SK-N-SH (cell line): ENCODE results near the gene RAPH1.

Experiments
- CHD2 ChIP-seq: fragments of 150-350 bp; IDR thresholded peaks from 2 replicates; pipeline ENCODE4 v1.6.1; 2018; ENCODE audit warnings: low read length; ENCODE audit not compliant: partially characterized antibody
- EZH2phosphoT487 ChIP-seq: fragments of 200-600 bp; sonication (generic); IDR thresholded peaks from 2 replicates; pipeline ENCODE4 v1.6.1; 2017; ENCODE audit warnings: low read depth, mixed run types, mild to moderate bottlenecking, antibody characterized with exemption, moderate library complexity, borderline replicate concordance
- GABPA ChIP-seq: IDR thresholded peaks from 2 replicates; pipeline ENCODE4 v1.4.0; 2012; ENCODE audit warnings: low read depth, mild to moderate bottlenecking
- MEF2A ChIP-seq: IDR thresholded peaks from 2 replicates; pipeline ENCODE4 v1.4.0; 2012; ENCODE audit warnings: low read depth, borderline replicate concordance
- MXI1 ChIP-seq: IDR thresholded peaks from 2 replicates; pipeline ENCODE4 v1.6.1; 2012; ENCODE audit warnings: mild to moderate bottlenecking, low read depth, low read length, improper control_type of control experiment
- POLR2AphosphoS5 ChIP-seq: IDR thresholded peaks from 2 replicates; pipeline ENCODE4 v1.6.1; 2012; ENCODE audit warnings: low read depth, low read length
- RAD21 ChIP-seq: IDR thresholded peaks from 2 replicates; pipeline ENCODE4 v1.6.1; 2012; ENCODE audit warnings: mild to moderate bottlenecking, low read length
- RFX5 ChIP-seq: IDR thresholded peaks from 2 replicates; pipeline ENCODE4 v1.6.1; 2012; ENCODE audit warnings: mild to moderate bottlenecking, improper control_type of control experiment, low read length
- RXRA ChIP-seq: IDR thresholded peaks from 2 replicates; pipeline ENCODE4 v1.4.0; 2012; ENCODE audit warnings: low read depth, mild to moderate bottlenecking, borderline replicate concordance
- TF ChIP-seq, protein P1 (sequence below): fragments of 200-600 bp; sonication (generic); IDR thresholded peaks from 2 replicates; pipeline ENCODE4 v1.6.1; 2017; ENCODE audit warnings: antibody characterized with exemption, mild to moderate bottlenecking, moderate library complexity
- TF ChIP-seq, protein P2 (sequence below): IDR thresholded peaks from 2 replicates; pipeline ENCODE4 v1.4.0; 2012; ENCODE audit warnings: low read depth
- TF ChIP-seq, protein P3 (sequence below): IDR thresholded peaks from 2 replicates; pipeline ENCODE4 v1.6.1; 2012; ENCODE audit warnings: mild to moderate bottlenecking, low read depth, low read length, moderate library complexity

DNA sequence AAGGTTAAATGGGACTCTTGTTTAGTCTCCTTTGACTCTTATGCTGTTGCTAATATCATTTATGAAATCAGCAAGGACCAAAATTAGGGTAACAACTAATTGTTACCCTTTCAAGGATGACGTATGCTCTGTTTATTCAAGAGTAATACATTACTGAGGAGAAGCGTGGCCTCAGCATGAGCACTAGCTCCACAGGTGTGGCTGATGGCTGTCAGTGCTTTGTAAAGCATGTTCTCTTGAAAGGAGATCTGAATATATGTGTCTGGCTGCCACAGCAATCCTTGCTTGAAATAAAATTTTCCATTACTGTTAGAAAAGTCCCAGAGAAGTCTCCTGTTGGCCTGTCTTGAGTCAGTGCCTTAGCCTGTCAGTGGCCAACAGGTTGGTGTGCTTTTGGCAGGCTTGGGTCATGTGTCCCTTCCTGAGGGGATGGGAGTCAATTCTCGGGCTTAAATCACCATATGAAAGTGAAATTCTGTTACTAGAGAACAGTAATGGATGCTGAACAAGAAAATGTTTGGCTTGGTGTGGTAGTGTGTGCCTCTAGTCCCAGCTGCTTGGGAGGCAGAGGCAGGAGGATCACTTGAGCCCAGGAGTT is 174.2 kb downstream of the RAPH1 start:
- TF ChIP-seq, protein P1, sequence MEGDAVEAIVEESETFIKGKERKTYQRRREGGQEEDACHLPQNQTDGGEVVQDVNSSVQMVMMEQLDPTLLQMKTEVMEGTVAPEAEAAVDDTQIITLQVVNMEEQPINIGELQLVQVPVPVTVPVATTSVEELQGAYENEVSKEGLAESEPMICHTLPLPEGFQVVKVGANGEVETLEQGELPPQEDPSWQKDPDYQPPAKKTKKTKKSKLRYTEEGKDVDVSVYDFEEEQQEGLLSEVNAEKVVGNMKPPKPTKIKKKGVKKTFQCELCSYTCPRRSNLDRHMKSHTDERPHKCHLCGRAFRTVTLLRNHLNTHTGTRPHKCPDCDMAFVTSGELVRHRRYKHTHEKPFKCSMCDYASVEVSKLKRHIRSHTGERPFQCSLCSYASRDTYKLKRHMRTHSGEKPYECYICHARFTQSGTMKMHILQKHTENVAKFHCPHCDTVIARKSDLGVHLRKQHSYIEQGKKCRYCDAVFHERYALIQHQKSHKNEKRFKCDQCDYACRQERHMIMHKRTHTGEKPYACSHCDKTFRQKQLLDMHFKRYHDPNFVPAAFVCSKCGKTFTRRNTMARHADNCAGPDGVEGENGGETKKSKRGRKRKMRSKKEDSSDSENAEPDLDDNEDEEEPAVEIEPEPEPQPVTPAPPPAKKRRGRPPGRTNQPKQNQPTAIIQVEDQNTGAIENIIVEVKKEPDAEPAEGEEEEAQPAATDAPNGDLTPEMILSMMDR = no peak
- no peak for TF ChIP-seq MXI1
- TF ChIP-seq EZH2phosphoT487 = no peak
- no peak for TF ChIP-seq RFX5
- no peak for TF ChIP-seq CHD2
- TF ChIP-seq RXRA = no peak
- no peak for TF ChIP-seq MEF2A
- TF ChIP-seq GABPA = no peak
- no peak for TF ChIP-seq POLR2AphosphoS5
- TF ChIP-seq, protein P2, sequence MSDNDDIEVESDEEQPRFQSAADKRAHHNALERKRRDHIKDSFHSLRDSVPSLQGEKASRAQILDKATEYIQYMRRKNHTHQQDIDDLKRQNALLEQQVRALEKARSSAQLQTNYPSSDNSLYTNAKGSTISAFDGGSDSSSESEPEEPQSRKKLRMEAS = no peak
- no peak for TF ChIP-seq RAD21
- TF ChIP-seq, protein P3, sequence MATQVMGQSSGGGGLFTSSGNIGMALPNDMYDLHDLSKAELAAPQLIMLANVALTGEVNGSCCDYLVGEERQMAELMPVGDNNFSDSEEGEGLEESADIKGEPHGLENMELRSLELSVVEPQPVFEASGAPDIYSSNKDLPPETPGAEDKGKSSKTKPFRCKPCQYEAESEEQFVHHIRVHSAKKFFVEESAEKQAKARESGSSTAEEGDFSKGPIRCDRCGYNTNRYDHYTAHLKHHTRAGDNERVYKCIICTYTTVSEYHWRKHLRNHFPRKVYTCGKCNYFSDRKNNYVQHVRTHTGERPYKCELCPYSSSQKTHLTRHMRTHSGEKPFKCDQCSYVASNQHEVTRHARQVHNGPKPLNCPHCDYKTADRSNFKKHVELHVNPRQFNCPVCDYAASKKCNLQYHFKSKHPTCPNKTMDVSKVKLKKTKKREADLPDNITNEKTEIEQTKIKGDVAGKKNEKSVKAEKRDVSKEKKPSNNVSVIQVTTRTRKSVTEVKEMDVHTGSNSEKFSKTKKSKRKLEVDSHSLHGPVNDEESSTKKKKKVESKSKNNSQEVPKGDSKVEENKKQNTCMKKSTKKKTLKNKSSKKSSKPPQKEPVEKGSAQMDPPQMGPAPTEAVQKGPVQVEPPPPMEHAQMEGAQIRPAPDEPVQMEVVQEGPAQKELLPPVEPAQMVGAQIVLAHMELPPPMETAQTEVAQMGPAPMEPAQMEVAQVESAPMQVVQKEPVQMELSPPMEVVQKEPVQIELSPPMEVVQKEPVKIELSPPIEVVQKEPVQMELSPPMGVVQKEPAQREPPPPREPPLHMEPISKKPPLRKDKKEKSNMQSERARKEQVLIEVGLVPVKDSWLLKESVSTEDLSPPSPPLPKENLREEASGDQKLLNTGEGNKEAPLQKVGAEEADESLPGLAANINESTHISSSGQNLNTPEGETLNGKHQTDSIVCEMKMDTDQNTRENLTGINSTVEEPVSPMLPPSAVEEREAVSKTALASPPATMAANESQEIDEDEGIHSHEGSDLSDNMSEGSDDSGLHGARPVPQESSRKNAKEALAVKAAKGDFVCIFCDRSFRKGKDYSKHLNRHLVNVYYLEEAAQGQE = no peak
